Activated T-cell treated with anti-CD3 and anti-CD28 coated beads for 4 hours (primary cell): ENCODE measurements around the gene RALGAPB.
"Not testable (repeated sequence)": the region's sequence is repeated elsewhere in the genome, so short reads cannot be mapped to it uniquely, and the experiment has no call there.

Source experiments
- DNase-seq: peaks from one replicate; pipeline ENCODE4 v3.0.0-alpha.2; 2020

Gene RALGAPB

DNA sequence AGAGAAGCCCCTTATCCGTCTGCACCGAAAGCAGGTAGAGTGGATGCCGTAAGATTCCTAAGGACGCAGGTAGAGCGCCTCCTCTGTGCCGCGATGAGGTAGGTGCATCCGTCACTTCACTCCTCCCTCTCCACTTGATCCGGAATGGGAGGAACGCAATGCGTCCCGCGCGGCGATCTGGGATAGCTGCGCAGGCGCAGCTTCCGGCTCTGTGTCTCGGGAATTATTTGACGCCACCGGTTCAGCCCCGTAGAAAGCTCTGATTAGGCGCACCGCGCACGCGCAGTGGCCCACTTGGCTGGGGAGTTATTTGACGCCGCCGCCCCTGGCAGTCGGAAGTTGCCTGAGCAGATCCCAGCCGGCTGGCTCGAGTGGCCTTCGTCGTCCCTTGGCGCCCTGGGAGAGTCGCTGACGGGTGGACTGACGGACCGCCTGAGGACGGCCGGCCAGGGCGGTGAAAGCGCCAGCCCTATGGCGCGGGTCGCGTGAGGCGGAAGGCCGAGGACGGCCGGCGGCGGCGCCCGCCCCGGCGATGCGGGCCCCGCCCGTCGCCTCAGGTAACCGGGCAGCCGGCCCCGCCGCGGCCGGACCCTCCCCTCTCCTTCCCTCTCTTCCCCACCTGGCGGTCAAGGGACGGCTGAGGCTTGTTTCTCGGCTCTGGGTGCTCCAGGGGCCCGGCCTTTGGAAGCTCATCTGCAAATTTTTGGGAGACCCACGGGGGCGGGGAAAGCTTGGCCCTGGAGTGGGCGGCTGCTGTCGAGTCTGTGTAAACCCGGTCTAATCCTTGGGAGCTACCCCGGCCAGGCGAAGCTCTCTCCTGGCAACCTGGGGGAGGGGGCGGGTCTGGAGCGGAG is at the start of gene RALGAPB:
TSS of gene RALGAPB (plus strand) at position 331 of the 854 bp plus-strand sequence. CDS start 15,590 bp downstream, outside the sequence.
- peak; percentile 95 for DNase-seq

- no peak for DNase-seq
Observed at GRCh38 chr20:38423541-38423940, 49.1 kb upstream of the RALGAPB start.

DNA sequence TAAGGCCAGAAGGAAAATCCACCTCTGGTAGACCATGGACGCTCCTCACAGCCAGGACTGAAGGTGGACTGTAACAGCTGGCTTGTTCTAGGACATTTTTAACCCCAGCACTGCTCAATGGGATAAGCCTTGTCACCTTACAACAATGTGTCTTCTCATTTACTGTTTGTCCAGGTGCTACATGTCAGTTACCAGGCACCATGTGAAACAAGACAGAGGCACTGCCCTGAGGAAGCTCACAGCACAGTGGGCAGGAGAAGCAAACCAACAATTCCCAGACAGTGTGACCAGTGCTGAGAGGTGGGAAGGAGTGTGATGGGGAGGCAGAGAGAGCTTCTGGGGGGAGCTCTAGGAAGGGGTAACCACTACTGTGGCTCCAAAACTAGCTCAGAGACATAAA is 48.2 kb upstream of the RALGAPB start:
- DNase-seq, result no peak

- no peak for DNase-seq
Observed at GRCh38 chr20:38426006-38426897, 46.4 kb upstream of the RALGAPB start.

- no peak for DNase-seq
Observed at GRCh38 chr20:38427655-38428023, 45.0 kb upstream of the RALGAPB start.

- DNase-seq, result no peak
Observed at GRCh38 chr20:38428800-38429199, 43.8 kb upstream of the RALGAPB start.

GRCh38 chr20:38429301-38429700 is 43.3 kb upstream of the RALGAPB start:
- no peak for DNase-seq

DNA sequence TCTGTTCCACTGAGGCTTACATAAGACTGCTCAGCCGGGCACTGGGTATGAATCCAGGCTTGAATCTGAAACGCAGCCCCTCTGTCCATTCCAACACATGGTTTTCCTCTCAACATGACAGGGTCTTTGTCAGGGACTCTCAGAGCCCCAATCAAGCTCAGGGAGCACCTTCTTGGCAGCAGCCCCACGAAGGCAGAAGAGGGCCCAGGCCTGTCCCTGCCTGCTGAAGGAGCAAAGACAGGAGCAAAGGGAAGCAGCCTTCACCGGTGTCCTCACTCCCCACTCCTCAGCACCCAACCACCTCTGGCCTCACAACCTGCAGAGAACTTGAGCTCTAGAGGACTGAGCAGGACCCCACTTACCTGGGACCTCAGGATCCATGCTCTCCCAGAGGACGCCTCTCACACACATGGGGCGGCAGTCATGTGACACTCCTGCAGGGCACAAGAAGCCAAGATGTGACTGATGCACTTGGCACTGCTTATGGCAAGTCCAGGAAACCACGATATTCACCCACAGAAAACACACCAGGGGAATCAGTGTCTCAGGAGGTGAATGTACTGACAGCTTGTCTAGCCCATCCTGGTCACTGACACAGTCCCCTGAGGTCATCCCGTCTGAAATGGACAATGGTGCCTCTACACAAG is 41.8 kb upstream of the RALGAPB start:
- DNase-seq, result no peak

GRCh38 chr20:38432292-38432691 is 40.4 kb upstream of the RALGAPB start:
- no peak for DNase-seq

GRCh38 chr20:38432870-38433269 is 39.8 kb upstream of the RALGAPB start:
- not testable (repeated sequence) for DNase-seq

- DNase-seq, result no peak
Observed at GRCh38 chr20:38433304-38433972, 39.2 kb upstream of the RALGAPB start.

DNA sequence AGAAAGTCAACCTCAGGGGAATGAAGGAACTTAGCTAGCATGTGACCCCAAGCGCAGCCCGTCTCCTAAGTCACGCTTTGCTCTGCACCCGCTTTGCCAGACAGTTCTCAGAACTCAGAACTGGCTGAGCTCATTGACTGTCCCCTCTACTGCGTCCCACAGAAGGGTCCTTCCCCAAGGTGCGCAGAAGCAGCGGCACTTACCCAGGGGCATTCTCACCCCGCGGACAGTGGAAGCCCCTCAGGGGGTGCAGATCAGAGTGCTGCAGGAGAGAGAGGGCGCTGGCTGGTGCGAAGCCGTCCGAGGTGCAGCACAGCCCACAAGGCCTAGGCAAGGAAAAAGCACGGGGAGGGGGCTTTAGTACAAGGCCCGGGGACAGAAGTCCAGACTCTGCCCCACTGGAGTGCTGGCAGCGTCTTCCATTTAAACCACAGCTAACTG is 38.3 kb upstream of the RALGAPB start:
- no peak for DNase-seq

DNA sequence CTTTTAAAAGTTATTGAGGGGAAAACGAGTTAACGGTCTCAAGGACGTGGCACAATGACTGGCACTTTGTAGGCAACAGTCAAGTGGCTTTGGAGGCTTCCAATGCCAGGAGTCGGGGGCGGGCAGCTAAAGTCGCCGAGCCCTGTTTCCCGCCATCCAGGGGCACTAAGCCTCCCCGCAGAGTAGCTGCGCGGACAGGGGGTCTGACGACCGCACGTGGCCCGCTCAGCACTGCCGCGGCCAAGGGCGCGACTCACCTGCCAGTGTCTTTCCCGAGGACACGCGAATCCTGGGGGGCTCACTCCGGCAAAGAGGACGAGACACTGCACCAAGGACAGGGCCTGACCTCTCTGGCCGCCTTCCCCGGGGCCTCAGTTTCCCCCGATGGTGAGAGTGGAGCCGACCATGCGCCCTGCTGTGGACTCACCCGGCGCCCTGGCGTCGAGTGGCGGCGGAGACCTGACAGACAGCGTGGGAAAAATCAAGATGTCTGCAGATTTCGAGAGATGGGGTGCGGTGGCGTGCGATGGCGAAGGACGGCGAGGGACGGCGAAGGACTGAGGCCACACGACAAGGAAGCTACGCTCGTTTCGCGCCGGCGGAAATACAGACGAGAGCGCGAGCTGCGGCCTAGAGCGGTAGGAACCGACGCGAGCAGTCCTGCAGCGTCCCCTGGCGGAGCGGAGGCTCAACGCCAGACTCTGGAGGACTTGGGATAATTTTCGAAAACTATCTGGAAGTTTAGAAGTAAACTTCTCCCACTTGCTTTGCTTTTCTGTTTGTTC is 37.7 kb upstream of the RALGAPB start, which contains the start of gene SNHG17:
TSS of gene SNHG17 (minus strand) at position 559 of the 785 bp plus-strand sequence.
- DNase-seq, result peak; percentile 84

DNA sequence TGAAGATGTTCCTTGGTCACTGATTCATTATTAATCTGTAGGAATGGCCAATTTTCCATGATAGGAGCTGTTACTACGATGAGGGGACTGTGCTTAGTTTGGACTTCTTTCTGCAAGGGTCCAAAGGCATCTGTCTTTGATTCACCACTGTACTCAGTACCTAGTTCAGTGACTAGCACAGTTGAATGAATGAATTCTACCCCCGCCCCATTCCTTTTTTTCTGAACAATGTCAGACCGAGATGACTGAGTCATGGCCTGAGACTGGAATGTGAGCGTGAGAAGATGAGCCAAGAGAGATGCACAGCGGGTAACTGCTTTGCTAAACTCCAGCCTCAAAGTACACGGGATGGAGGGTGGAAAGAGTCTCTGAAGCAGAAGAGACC is 37.1 kb upstream of the RALGAPB start:
- DNase-seq, result no peak

DNA sequence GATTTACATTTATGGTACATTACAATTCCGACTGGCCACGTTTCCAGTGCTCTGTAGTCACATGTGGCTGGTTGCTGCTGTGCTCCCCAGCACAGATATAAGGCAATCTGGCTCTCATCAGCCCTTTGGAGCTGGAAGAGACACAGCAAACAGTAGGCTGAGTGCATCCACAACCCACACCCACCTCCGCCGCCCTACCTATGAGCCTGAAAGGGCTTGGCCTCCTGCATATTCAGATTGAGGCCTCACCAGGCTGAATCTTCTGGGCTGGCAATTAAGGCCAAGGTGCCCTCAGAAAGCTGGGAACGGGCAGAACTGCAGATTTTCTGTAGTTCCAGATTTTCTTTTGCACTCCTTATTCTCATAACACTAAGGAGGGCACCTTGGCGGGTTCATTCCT is 34.8 kb upstream of the RALGAPB start:
- DNase-seq, result no peak

DNA sequence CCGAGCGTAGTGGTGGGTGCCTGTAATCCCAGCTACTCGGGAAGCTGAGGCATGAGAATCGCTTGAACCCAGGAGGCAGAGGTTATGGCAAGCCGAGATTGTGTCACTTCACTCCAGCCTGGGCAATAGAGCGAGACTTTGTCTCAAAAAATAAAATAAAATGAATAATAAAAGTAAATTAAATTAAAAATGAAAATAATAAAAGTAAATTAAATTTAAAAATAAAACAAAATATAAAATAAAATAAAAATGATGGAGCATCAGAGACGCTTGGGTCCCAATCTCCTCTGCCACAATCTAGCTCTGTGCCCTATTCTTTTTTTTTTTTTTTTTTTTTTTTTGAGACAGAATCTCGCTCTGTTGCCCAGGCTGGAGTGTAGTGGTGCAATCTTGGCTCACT is 31.5 kb upstream of the RALGAPB start:
- DNase-seq, result not testable (repeated sequence)

DNA sequence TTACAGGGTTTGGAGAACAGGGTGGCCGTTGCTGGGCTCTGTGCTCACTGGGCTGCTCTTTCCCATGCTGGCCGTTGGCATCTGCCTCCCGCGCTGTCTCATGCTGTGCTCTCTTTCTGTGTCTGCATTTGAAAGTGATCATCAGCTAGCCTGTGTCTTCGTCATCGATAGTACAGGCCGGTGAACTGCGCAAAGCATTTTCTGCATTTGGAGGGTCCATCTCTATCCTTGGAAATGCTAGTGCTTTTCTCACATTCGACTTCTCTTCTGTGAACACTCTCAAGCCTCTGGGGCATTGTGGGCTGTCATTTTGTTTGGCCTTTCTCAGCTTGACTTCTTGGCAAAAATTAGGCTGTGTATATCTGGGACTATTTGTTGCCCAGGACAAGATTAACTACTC is 30.7 kb upstream of the RALGAPB start:
- no peak for DNase-seq

DNA sequence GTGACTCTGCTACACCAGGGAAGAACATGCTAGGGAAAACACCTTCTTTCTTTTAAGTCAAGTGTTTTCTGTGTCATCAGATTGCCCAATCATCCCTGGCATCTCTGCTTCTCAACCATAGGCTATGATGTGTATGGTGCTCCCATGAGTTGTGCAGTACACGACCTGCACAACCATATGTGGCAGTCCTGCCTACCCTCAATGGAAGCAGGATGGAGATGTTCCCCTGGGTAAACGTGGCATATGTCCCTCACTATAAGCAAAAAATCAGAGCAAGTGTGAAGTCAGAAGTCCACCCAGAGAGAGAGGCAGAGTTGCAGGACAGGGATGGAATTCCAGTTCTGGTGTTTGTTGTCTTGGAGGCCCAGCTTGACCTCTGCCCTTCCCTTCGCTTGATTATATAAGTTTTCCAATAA is 27.3 kb upstream of the RALGAPB start:
- DNase-seq, result no peak

DNA sequence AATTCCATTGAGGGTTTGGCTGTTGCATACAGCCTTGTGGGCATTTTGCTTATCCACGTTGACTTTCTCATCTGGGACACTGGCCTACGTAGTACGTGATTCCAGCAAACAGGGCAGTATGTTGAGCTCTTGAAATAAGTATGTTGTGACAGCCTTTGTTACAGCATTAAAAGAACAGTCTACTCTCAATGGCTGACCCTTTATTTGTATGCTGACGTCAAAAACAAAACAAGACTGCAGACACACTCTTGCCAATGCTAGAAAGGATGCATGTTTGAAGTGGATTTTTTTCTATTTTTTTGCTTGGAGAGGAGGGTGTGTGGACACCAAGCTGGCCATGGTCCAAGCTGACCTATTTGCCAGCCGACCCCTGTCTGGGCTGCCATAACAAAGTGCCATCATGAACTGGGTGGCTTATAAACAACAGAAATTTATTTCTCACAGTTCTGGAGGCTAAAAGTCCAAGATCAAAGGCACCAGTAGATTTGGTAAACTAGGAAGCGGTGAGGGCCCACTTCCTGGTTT is 26.7 kb upstream of the RALGAPB start:
- DNase-seq, result no peak

GRCh38 chr20:38446441-38447209 is 26.0 kb upstream of the RALGAPB start:
- DNase-seq, result peak; percentile 92

- DNase-seq, result no peak
Observed at GRCh38 chr20:38447251-38447661, 25.4 kb upstream of the RALGAPB start.
